Stimulated activated CD4-positive, alpha-beta T cell treated with anti-CD3 and anti-CD28 coated beads, TNF-alpha, amount 100 ng/mL, for 1 hour (primary cell): ENCODE data around the gene ASB7.
"Not testable (repeated sequence)": the region's sequence is repeated elsewhere in the genome, so short reads cannot be mapped to it uniquely, and the experiment has no call there.

Experiments used
- DNase-seq, 3 donors: peaks; one replicate each; pipeline ENCODE4 v3.0.0-alpha.2; 2020; ENCODE audit warnings: low read depth in 3 of 3, low spot score in 1 of 3

The ASB7 gene

DNA sequence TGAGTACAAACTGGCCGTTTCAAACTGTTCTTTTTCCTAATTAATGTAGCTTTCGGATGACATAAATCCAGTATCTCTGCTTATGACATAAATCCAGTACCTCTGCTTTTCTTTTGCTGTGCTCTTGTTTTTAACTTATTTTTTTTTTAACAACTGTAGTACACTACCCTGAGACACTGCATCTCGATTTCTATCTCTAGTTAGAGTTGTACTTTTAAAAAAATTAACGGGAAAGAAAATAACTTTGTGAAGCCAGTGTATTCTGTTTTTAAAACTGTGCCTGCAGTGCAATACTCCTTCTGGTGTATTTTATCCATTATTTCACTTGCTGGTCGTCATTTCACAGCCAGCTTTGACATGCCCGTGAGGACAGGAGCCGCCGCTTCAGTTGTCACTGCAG, 46.6 kb downstream of the ASB7 start:
- no peak for DNase-seq

DNA sequence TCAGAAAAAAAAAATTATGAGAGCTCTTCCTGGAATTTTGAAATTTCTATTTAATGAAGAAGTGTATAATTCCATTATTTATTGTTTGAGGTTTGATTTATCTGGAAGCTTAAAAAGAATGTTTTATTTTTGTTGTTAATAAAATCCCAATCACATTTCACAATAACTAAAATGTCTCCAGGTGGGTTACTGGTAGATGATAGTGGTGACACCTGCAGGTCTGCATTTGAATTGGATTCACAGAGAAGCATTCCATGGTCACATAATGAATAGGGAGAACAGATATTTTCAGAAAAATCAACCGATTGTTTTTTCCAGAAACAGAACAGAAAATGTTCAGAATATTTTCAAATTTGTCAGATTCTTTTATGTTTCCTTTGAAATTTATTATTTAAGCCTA, 48.3 kb downstream of the ASB7 start:
- DNase-seq, result no peak

DNA sequence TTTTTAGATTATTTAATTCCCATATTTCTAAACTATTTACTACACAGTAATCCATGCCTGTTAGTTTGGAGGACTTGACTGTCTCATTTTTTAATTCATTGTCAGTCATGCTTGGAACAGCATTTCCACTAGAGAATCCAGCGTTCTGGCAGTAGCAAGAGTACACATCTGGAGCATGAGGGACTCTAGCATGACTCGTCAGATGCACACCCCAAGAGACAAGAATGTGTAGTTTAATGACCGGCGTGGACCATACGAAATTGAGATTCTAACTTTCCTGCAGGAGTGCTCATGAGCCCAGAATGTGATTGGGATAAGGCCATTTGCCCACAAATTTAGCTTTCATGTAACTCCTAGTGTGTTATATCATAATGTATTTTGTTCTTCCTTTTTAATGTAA, 48.9 kb downstream of the ASB7 start:
- DNase-seq, result no peak

DNA sequence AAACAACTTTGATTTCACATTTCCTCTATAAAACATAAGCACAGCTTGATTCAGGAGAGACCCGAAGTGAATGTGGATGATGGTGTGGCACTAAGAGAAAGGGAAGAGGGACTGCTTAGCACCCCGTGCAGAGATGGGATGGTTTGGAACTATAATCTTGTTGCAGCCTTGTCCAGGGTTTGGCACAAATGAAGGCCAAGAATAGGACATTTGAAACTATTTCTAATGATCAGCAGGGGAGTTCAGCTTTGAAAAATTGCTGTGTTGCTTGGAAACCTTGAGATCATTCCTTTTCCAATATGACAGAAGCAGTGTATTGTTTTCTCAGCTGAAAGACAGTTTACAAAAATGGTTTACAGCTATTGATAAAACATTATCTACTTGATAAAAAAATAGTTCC, 49.7 kb downstream of the ASB7 start:
- no peak for DNase-seq

DNA sequence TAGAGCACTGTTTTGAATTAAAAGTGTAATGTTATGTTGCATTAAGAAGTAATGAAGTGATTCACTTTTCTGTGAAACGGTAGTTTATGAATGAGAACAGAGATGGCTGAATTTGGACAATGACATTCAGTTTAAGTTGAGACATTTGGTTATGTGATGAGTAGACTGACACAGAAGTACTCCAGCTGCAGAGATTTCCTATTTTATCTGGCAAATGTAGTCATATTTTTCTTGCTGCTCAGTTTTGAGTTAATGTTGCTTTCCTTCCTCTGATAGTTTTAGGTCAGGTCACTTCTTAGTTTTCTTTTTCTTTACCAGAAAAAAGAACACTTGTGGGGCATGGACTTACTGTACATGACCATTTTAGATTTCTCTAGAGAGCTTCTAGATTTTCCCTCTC, 51.2 kb downstream of the ASB7 start:
- no peak for DNase-seq

DNA sequence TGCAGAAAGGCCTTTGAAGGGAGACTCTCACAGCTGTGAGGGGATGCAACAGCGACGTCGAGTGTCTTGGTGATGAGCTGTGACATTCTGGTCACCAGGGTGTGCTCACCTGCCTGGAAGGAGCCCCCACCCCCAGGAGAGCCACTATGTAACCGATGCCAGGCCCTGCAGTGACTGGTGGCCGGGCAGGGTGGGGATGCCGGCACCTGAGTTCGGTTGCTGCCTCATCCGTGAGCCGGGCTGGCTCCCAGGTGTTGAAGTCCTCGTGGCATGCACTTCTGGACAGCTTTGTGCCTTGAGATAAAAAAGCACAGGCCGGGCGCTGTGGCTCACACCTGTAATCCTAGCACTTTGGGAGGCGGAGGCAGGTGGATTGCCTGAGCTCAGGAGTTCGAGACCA, 56.5 kb downstream of the ASB7 start:
- DNase-seq, result no peak

DNA sequence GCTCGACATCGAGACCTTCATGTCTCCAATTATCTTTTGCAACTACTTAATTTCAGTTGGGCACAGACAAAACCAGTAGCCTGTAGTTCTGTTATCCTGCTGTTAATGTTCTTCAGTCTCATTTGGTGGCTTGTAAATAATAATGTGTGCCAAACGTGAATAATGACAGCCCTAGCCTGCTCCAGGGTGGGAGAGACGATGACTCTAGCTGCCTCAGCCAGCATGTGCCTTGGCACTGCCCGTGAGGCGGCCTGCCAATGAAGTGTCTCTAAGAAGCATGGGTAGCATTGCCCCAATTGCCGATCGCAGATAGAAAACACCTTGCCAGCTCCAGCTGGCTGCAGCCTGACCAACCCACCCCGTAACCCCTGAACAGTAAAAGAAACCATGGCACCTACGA, 58.8 kb downstream of the ASB7 start:
- DNase-seq, result no peak

DNA sequence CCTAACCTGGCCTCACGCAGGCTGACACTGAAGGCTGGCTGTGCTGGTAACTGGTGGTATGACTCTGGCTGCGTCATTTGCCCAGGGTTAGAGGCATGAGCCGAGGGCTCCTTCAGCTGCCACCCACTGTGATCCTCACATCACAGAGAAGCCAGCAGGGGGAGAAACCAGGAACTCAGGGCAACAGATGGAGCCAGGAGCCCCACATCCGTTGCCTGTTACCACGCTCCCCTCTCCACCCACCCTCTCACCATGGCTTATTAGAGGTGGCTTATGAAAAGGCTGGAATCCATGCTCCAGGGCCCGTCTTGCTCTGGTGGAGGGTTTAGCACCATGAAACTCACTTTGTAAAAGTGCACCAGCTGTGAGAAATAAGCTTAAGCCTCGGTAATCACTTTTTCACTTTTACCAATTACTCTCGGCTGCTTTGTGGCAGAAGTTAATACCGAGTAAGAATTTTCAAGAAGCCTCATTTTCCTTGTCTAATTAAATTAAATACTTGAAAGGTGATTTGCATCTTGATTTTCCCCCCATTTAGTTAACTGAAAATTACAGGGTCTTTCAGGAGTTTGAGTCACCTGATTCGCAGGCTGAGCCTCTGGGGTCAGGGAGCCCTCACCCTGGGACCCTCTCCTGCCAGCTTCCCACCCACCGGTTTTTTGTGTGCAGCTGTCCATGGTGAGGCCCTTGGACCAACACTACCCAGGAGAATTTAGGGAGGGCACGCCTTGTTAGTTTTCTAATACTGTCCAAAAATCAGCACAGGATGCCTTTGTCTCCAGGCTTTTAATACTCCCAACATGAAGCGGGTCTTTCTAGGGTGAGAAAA, 60.9 kb downstream of the ASB7 start:
- no peak for DNase-seq

DNA sequence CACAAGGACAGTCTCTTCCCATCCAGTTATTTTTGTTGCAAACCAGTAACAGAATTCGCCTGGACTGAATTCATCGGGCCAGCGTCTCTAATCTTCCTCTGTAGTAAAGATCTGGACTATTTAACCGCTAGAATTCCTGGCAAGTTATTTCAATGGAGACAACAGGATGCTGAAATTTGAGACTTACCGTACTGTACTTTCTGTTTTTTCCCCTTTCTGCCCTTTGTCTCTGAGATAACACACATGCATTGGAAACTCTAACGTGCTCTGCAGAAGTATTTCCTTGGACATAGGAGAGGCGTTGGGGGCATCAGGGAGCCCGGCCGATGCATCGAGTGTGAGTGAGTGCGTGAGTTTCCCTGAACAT, 61.5 kb downstream of the ASB7 start:
- no peak for DNase-seq

DNA sequence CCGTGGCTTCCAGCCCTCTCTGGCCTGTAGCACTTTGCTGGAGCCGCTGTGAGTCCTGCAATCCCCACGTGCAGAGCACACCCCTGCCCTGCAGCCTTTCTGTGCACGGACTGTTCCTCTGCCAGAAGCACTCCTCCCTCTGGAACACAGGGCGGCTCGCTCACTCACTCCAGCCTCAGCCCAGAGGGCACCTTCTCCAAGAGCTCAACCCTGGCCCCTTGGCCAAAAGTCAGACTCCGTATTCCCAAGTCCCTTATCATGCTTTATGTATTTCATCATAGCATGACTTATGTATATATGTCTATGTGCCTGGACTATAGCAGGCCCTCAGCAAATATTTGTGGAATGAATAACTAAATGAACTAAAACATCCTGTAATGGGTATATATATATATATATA, 63.2 kb downstream of the ASB7 start:
- DNase-seq, result no peak

DNA sequence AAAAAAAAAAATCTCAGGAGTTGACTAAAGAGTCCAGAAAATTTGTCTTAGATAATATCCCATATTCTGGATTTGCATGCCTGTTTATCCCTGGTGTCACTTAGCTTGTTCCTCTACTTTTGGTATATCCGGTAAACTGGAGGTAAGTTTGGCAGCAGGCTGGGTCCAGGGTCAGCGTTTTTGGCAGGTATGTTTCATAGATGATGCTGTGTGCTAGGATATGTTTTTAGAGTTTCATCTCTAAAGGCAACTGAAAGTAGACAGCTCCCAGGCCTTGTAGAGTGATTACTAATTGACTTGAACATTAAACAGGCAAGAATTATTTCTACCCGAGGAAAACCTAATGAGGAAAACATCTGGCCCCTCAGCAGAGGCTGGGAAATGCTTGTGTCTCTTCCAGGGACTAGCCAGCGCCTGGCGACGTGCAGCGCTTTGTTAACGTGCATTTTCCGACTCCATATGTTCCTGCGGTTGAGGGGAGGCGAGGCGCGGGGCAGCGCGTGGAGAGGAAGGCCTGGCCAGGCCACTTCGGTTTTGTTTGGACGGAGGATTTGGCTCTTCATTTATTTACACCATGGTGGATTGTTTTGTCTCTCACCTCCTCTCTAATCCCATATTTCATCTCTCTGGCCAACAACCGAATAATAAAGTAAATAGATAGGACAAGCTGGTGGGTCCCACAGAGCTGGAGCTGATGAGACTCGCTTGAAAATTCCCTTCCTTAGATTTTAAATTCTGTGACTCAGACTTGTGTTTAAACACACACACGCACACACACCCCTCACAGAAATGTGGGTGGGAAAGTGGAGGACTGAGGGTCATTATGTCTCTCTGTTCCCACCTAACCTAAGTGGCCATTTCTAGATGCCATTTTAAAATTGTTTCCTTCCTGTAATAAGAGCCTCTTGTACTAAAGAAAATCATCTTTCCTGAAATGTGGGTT, 65.3 kb downstream of the ASB7 start:
- no peak for DNase-seq

DNA sequence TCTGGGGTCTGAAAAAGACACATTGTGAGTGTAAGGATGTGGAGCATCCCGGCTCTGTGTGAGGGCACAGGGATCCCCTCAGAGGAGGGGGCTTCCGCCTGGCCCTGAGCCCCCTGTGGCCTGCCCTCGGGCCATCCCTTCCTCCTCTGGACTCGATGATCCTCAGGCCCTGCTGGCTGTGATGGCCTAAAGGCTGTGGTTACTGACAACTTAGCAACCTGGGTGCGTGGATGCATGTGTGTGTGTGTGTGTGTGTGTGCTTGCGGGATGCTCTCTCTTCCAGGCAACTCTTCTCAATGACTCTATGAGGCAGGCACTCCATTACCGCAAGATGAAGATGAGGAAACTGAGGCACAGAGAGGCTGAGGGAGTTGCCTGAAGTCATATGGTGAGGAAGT, 66.0 kb downstream of the ASB7 start:
- no peak for DNase-seq

DNA sequence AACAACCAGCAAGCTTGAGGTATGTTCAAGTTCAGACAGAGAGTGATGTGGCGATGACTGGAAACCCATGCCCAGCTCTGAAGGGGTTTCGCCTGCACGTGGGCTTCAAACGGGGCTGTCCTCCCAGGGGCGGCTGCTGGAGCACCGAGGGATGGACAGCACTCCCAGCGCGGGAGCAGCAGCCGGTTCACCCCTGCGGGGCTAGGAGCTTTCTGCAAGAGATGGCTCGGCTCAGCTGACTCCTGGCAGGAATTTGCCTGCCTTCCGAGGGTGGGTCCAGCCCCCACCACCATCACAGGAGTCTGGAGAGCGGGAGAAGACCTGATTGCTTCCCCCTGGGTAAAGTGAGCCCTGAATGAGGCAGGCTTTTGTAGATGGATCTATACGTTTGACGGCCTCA, 66.9 kb downstream of the ASB7 start:
- DNase-seq, result no peak

DNA sequence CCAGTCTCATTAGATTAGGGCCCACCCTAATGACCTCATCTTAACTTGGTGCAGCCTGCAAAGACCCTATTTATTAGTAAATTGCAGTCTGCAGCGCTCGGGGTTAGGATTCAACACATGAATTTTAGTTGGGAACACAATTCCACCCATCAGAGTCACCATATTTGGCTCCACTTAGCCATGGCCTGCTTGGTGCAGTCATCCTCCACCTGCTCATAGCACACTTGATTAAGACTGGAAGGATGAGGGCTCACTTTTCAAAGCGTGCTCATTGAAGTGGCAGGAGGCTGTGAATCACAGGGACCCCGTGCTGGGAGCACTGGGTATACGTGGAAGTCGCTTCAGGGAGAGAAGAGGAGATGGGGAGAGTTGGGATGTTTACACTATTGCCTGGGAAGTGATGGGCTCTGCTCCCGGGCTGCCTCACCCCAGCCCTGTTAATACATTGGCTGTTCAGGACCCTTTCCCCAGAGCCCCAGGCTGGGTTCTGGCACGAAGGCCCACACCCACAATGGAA, 68.2 kb downstream of the ASB7 start:
- DNase-seq, result no peak

DNA sequence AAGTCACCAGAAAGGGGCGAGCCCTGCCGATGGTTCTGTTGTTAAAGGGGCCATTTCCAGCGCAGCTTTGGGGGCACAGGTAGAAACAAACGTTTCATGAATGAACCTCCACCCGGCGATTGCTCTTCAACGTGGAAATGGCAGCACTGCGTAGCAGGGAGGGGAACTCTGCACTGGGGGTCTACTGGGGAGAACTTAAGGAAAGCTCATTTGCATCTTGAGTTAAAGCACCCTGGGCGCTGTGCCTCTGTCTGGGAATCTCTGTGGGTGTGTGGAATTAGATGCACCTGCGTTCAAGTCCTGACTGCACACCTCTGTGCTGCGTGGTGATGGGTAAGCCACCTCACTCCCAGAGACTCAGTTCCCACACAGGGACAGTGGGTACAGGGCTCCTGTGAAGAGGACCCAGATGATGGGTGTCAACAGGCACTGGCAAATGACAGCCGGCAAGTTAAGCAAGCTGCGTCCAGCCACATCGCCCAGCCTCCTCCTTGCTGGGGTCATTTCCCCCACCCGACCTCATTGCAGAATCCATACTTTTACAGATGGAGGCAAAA, 68.8 kb downstream of the ASB7 start:
- DNase-seq, result no peak

DNA sequence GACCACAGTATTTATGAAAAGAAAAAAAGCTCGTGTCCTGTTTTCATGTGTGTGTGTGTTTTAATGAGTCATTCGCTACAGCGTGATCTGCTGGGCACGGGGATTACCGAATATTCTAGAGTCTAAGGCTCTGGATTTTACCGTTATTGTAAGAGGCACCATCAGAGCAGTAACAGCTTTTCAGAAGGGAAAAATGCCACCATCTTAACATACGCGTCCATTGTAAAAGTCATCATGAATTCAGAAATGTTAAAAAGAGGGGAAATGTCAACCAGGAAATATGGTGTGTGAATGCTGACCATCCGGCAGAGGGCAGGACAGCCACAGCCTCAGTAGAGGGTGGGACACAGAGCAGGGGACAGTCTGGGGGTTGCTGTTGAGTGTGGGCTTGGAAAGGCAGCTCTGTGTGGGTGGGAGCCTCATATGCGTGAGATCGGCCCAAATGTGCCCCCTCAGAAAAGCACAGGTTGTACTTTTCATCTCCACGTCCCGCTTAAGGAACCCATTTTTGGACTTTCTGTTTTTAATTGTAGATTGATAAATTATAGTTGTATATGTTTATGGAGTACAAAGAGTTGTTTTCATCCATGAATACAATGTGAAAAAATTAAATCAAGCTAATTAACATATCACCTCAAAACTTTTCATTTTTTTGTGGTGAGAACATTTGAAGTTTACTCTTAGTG, 69.6 kb downstream of the ASB7 start:
- no peak for DNase-seq

DNA sequence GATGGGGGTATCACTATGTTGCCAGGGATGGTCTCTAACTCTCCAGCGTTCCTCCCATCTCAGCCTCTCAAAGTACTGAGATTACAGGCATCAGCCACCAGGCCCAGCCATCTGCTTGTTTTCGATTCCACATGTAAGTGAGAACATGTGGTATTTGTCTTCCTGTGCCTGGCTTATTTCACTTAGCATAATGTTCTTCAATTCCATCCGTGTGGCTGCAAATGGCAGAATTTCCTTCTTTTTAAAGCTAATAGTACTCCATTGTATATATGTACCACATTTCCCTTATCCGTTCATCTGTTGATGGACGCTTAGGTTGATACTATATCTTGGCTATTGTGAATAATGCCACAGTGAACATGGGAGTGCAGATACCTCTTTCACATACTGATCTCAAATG, 70.6 kb downstream of the ASB7 start:
- DNase-seq, result no peak

DNA sequence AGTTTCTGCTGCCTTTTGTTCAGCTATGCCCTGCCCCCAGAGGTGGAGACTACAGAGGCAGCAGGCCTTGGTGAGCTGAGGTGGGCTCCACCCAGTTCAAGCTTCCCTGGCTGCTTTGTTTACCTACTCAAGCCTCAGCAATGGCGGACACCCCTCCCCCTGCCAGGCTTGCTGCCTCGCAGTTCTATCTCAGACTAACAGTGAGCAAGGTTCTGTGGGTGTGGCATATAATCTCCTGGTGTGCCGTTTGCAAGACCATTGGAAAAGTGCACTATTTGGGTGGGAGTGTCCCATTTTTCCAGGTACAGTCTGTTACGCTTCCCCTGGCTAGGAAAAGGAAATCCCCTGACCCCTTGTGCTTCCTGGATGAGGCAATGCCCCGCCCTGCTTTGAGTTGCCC, 76.8 kb downstream of the ASB7 start:
- not testable (repeated sequence) for DNase-seq

DNA sequence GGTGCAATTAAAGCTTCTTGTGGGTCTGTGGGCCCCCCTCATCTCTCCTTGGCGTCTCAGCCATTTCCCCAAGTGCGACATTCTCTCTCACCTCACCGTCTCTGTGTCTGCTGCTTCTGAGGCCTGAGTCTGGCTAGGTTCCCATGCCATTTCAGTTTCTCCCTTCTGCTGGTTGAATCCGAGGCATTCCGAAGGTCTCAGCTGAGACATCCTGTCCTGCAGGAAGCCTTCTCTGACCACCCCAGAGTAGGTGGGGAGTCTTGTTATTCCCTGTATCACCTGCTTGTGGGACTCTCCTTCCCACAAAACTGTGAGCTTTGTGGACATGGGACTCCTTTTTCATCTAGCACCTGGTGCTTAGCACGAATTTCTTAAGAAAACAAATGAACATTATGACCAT, 78.3 kb downstream of the ASB7 start:
- DNase-seq, result no peak

DNA sequence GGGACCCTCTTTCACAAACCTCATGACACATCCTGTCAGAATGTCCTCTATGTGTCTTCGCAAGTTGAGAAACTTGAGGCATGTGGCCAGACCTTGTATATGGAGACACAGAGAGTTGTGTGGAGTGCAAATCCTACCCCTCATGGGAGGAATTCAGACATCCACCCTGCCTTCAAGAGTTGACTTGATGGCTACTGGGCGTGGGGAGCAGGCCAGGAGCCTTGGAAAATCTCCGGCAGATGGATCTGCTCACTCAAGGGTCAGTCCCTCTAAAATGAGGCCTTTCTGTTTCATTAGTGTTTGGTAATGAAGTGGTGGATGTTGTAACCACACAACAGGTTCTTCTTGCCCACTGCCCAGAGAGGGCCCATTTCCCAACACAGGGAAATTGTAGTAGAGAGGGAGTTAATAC, 79.0 kb downstream of the ASB7 start:
- no peak for DNase-seq

DNA sequence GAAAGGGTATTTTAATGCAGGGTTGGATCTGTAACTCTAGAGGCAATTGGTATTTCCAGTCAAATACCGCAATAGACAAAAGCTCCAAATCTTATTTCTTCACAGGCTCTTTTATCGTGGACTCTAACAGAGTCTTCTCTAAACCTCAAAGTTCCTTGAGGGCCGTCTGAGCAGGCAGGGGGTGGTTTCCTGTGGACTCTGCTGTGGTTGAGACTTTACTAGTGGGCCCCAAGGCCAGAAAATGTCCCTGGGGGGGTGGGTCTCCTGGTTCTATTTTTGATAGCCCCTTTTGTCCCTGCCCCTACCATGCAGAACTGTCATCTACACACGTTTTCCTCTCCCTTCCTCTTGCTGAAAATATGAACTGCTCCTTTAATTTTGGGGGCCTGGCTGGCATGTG, 80.1 kb downstream of the ASB7 start:
- DNase-seq, result no peak
